Fibroblast of lung (primary cell): ENCODE measurements around the gene OBSCN. TPM values are rescaled to one million over a fixed set of nuclear protein-coding genes. Genes with fewer than 3 reads are reported as not detected.

ENCODE experiments used
- DNase-seq, 2 donors: peaks; one replicate each; pipeline versions ENCODE4 v3.0.0 to v3.0.0-alpha.2; 2010; ENCODE audit warnings: low read depth in 2 of 2
- H2AFZ ChIP-seq: 2 replicates; pipeline ENCODE4 v1.5.1; 2012; ENCODE audit warnings: low read length, control low read depth, inconsistent platforms
- H3K27ac ChIP-seq: 2 replicates; pipeline ENCODE4 v1.5.1; 2011; ENCODE audit warnings: low read length, control low read depth; ENCODE audit not compliant: insufficient read depth
- H3K27me3 ChIP-seq: 2 replicates; pipeline ENCODE4 v1.5.1; 2011; ENCODE audit warnings: mild to moderate bottlenecking, low read length; ENCODE audit not compliant: control insufficient read depth, insufficient read depth
- H3K36me3 ChIP-seq: 2 replicates; pipeline ENCODE4 v1.5.1; 2011; ENCODE audit warnings: low read length; ENCODE audit not compliant: control insufficient read depth, insufficient read depth
- H3K4me1 ChIP-seq: 2 replicates; pipeline ENCODE4 v1.5.1; 2011; ENCODE audit warnings: low read length; ENCODE audit not compliant: control insufficient read depth, insufficient read depth; ENCODE audit errors: extremely low read depth
- H3K4me2 ChIP-seq: 2 replicates; pipeline ENCODE4 v1.5.1; 2011; ENCODE audit warnings: low read length, control low read depth; ENCODE audit not compliant: insufficient read depth; ENCODE audit errors: extremely low read depth
- H3K4me3 ChIP-seq, 4 experiments: fragments of 200-600 bp in 1 of 4; sonication (generic) in 1 of 4; replicated peaks in 1 of 4; 2 replicates each; pipeline ENCODE4 v1.5.1; 2011 to 2016; ENCODE audit warnings: low read length in 4 of 4, low read depth in 3 of 4, mild to moderate bottlenecking in 3 of 4, control low read depth in 2 of 4, inconsistent platforms in 1 of 4, mixed read lengths in 1 of 4; ENCODE audit not compliant: insufficient read depth in 1 of 4; ENCODE audit errors: control extremely low read depth in 1 of 4
- H3K79me2 ChIP-seq: 2 replicates; pipeline ENCODE4 v1.5.1; 2012; ENCODE audit warnings: mild to moderate bottlenecking, low read length, inconsistent platforms; ENCODE audit not compliant: control insufficient read depth, insufficient read depth
- H3K9ac ChIP-seq: 2 replicates; pipeline ENCODE4 v1.5.1; 2011; ENCODE audit warnings: mild to moderate bottlenecking, low read length, control low read depth; ENCODE audit not compliant: insufficient read depth
- H3K9me3 ChIP-seq: 2 replicates; pipeline ENCODE4 v1.5.1; 2012; ENCODE audit warnings: low read depth, low read length; ENCODE audit not compliant: control insufficient read depth, insufficient read depth
- H4K20me1 ChIP-seq: 2 replicates; pipeline ENCODE4 v1.5.1; 2011; ENCODE audit warnings: low read length; ENCODE audit not compliant: control insufficient read depth, insufficient read depth; ENCODE audit errors: extremely low read depth
- EZH2 ChIP-seq: IDR thresholded peaks from 2 replicates; pipeline ENCODE4 v1.5.1; 2012; ENCODE audit warnings: low read length, control low read depth, mild to moderate bottlenecking; ENCODE audit errors: missing control alignments
- polyA plus RNA-seq, 2 donors: library from polyadenylated mRNA; depleted of rRNA in 1 of 2; stranded (reverse) in 1 of 2; unstranded in 1 of 2; fragments of >200 nt; gene quantifications; 2 replicates each; pipeline ENCODE4 v1.2.1, GENCODE V29; 2011 to 2012; ENCODE audit warnings: missing spikeins in 1 of 2
- total RNA-seq: library from RNA; depleted of rRNA; stranded (reverse); fragments of >200 nt; gene quantifications from 2 replicates; pipeline ENCODE4 v1.2.1, GENCODE V29; 2014
- TF ChIP-seq, protein P1 (sequence below), 2 donors: IDR thresholded peaks in 1 of 2; conservative IDR thresholded peaks in 1 of 2; 1 replicate in 1 of 2; 2 replicates in 1 of 2; pipeline ENCODE4 v1.5.1; 2011 to 2012; ENCODE audit warnings: low read length in 2 of 2, control low read depth in 1 of 2, inconsistent platforms in 1 of 2, low read depth in 1 of 2, mild to moderate bottlenecking in 1 of 2

OBSCN gene
- total and polyA plus RNA-seq, 2 donors (not counting 1 experiment from before 2014, with no cell fraction given) = 0.87 to 16.8 TPM

- no peak overlapping the region for H2AFZ ChIP-seq
These were observed 45.4 kb upstream of the OBSCN start for GRCh38 chr1:228162286-228163006.

GRCh38 chr1:228163007-228163753, 44.7 kb upstream of the OBSCN start:
- Histone ChIP-seq H3K79me2 (no peaks in the 10 kb centered on the region), H3K27me3 (no peaks in the 10 kb centered on the region), H3K4me2 (no peak overlapping the region), H3K4me3 (no peak overlapping the region), H3K9me3 (no peaks in the 10 kb centered on the region), H3K9ac (no peak overlapping the region), H4K20me1 (no peaks in the 10 kb centered on the region), H2AFZ (no peak overlapping the region), H3K4me1 (peaks cover 3% of the 10 kb centered on the region), H3K36me3 (no peaks in the 10 kb centered on the region), H3K27ac (no peak overlapping the region)
- no peak for TF ChIP-seq EZH2
- TF ChIP-seq, protein P1, sequence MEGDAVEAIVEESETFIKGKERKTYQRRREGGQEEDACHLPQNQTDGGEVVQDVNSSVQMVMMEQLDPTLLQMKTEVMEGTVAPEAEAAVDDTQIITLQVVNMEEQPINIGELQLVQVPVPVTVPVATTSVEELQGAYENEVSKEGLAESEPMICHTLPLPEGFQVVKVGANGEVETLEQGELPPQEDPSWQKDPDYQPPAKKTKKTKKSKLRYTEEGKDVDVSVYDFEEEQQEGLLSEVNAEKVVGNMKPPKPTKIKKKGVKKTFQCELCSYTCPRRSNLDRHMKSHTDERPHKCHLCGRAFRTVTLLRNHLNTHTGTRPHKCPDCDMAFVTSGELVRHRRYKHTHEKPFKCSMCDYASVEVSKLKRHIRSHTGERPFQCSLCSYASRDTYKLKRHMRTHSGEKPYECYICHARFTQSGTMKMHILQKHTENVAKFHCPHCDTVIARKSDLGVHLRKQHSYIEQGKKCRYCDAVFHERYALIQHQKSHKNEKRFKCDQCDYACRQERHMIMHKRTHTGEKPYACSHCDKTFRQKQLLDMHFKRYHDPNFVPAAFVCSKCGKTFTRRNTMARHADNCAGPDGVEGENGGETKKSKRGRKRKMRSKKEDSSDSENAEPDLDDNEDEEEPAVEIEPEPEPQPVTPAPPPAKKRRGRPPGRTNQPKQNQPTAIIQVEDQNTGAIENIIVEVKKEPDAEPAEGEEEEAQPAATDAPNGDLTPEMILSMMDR (conservative IDR thresholded peaks at IDR 0.05 in 1 of 2, IDR thresholded peaks at IDR 0.05 in 1 of 2; ENCODE audit: low read depth in 1 of 2, low read length in 2 of 2) = no peak
- DNase-seq = peak in 1 of 2 donors; percentile 78

More at GRCh38 chr1:228162286-228163006, 45.4 kb upstream of the OBSCN start:
- no peaks in the 10 kb centered on the region for H3K27me3 ChIP-seq
- DNase-seq = peak in 1 of 2 donors; percentile 50
- H3K4me3 ChIP-seq = no peak overlapping the region
- H4K20me1 ChIP-seq = no peaks in the 10 kb centered on the region
- no peak overlapping the region for H3K4me2 ChIP-seq
- H3K9ac ChIP-seq = no peak overlapping the region
- no peaks in the 10 kb centered on the region for H3K36me3 ChIP-seq
- TF ChIP-seq EZH2 = no peak
- TF ChIP-seq, protein P1 (conservative IDR thresholded peaks at IDR 0.05 in 1 of 2, IDR thresholded peaks at IDR 0.05 in 1 of 2; ENCODE audit: low read depth in 1 of 2, low read length in 2 of 2) = no peak
- H3K4me1 ChIP-seq = peaks cover 3% of the 10 kb centered on the region
- no peaks in the 10 kb centered on the region for H3K79me2 ChIP-seq
- H3K27ac ChIP-seq = no peak overlapping the region
- H3K9me3 ChIP-seq = no peaks in the 10 kb centered on the region

- DNase-seq = no peak
- Histone ChIP-seq H2AFZ (no peak overlapping the region), H3K9me3 (no peaks in the 10 kb centered on the region), H3K27ac (no peak overlapping the region), H4K20me1 (no peaks in the 10 kb centered on the region), H3K79me2 (no peaks in the 10 kb centered on the region), H3K4me3 (no peak overlapping the region), H3K36me3 (no peaks in the 10 kb centered on the region), H3K4me1 (peaks cover 3% of the 10 kb centered on the region), H3K4me2 (no peak overlapping the region), H3K9ac (no peak overlapping the region), H3K27me3 (no peaks in the 10 kb centered on the region)
- TF ChIP-seq EZH2 = no peak
- TF ChIP-seq, protein P1 (conservative IDR thresholded peaks at IDR 0.05 in 1 of 2, IDR thresholded peaks at IDR 0.05 in 1 of 2; ENCODE audit: low read depth in 1 of 2, low read length in 2 of 2) = no peak
These were observed 43.9 kb upstream of the OBSCN start for GRCh38 chr1:228163776-228164519.
